AG10803 (cell line): Measurements from ENCODE around the gene DDX31.
A peak's percentile ranks its signal among the peaks of the same experiment; 100 is the strongest.

Experiments used
- DNase-seq: peaks from one replicate; pipeline ENCODE4 v3.0.0; 2010; ENCODE audit warnings: low read depth
- H3K4me3 ChIP-seq: 2 replicates; pipeline ENCODE4 v1.5.1; 2011; ENCODE audit warnings: mild to moderate bottlenecking, low read length, control low read depth
- TF ChIP-seq, protein P1 (sequence below): conservative IDR thresholded peaks from 2 replicates; pipeline ENCODE4 v1.5.1; 2011; ENCODE audit warnings: mild to moderate bottlenecking, low read length, control low read depth, inconsistent platforms

DDX31 gene

DNA sequence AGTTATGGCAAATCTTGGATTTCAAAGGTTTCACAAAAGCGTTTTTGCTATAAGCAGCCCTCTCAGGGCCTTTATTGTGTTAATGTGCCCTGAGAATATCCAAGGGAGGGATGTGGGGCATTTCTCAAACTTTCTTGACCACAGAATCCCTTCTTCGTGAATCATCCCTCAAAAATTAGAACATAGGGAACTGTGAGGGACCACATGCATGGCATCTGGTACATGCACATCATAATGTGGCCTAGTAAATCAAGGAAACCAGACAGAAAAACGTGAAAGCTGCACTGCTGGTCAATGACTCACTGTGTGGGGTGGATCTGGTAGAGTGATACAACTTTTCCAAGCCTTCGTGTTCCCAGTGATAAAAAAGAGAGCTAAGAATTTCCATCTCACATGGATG, 22.4 kb downstream of the DDX31 start:
- DNase-seq = peak; percentile 99
- H3K4me3 ChIP-seq = no peak overlapping the region
- TF ChIP-seq, protein P1, sequence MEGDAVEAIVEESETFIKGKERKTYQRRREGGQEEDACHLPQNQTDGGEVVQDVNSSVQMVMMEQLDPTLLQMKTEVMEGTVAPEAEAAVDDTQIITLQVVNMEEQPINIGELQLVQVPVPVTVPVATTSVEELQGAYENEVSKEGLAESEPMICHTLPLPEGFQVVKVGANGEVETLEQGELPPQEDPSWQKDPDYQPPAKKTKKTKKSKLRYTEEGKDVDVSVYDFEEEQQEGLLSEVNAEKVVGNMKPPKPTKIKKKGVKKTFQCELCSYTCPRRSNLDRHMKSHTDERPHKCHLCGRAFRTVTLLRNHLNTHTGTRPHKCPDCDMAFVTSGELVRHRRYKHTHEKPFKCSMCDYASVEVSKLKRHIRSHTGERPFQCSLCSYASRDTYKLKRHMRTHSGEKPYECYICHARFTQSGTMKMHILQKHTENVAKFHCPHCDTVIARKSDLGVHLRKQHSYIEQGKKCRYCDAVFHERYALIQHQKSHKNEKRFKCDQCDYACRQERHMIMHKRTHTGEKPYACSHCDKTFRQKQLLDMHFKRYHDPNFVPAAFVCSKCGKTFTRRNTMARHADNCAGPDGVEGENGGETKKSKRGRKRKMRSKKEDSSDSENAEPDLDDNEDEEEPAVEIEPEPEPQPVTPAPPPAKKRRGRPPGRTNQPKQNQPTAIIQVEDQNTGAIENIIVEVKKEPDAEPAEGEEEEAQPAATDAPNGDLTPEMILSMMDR = no peak

DNA sequence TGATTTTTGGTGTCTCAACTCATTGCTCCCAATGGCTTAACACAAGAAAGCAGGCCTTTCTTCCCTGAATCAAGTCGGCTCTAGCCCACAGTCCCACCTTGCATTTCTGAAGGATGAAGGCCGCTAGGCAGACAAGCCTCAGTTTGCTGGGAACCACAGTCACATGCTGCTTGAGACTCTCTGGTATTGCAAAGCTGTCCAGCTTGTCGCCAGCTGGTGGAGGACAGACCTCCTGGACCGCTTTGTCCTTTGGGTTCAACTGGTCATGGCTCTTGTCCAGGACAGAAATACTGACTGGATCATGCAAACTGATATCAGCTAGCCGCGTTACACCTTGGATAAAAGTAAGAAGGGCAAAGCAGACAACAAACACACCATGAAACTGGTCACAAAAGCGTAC, 23.1 kb downstream of the DDX31 start:
- TF ChIP-seq, protein P1 = no peak
- peak; percentile 65 for DNase-seq
- no peak overlapping the region for H3K4me3 ChIP-seq

DNA sequence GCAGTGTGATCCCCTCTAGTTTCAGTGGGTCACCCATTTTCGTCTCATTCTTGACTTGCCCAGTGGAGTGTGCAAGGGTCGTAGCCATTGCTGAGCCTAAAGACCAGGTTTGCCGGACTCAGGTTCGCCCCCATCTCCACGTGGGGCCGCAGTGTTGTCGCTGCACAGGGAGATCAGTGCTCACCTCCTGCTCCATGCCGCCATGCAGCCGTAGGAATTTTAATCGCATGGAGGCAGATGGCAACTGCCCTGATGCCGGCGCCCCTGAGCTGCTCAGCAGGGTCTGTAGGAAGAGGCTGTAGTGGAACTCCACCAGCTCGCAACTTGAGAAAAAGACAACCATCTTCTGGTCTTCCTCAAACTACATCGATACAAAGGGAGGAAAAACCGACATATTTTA, 24.1 kb downstream of the DDX31 start:
- no peak for DNase-seq
- H3K4me3 ChIP-seq = no peak overlapping the region
- TF ChIP-seq, protein P1 = no peak

DNA sequence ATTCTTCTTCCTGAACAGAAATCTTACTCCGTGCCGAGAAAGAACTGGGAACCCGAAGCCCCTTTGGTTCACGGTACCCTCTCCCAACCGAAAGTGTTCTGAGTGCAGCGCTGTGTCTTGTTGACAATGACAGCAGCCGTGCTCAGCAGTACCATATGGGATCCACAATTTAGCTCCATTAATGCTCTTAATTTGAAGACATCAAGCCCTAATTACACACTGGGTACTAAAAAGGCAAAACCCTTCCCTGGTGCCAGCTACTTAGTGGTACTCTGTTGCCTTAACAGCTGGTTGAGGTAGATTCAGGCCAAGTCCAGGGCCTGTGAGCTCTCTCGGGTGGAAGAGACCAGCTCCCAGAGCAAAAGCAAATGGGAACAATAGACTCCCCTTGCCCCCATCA, 24.5 kb downstream of the DDX31 start:
- no peak overlapping the region for H3K4me3 ChIP-seq
- no peak for DNase-seq
- TF ChIP-seq, protein P1 = no peak

DNA sequence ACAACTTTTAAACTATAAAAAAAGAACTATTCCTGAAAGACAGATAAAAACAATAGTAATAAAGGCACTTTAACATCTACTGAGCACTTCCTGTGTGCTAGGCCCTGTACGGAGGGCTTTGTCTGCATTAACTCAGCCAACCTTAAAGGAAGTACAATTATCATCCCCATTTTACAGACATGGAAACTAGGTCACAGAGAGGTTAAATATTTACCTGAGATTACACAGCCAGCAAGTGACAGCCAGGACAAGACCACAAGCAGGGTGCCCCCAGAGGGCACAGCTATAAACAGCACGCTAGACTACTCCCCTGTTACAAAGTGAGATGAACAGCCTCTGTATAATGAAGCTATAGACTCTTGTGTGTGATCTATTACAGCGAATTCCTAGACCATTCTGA, 25.5 kb downstream of the DDX31 start:
- TF ChIP-seq, protein P1 = peak; percentile 24
- DNase-seq = no peak
- H3K4me3 ChIP-seq = no peak overlapping the region

DNA sequence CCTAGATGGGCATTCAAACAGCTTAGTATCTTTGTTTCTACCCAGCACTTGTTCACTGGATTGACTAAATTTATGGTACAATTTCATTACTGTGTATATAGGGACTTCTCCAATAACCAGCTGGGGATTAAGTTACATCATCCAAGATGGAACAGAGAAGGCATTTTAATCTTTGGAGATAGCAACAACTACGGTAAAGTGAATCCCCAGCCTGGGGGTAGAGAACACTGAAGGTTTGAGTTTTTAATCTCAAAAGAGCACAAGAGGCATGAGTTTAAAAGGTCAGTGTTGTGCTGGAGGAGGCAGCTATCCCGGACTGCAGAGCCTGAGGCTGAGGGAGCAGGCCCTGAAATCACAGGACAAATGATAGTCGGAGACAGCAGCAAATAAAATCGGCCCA, 28.6 kb downstream of the DDX31 start:
- TF ChIP-seq, protein P1 = no peak
- no peak for DNase-seq
- no peak overlapping the region for H3K4me3 ChIP-seq

DNA sequence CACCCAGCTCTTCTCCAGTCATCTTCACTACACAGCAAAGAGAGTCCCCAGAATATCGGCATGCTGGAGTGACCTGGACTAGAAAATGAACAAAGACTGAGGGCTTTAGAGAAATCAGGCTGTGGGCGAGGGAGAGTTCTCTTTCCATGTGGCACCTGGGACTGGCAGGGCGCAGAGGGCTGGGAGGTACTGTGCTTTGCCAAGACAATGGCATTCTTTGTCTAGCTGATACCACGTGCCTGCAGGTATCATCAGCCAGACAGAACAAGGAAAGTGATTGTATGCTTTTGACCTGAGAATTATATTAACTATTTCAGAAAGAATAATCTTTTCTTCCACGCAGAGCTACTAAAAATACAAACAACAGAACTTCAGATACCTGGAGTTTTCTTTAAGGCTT, 30.5 kb downstream of the DDX31 start:
- no peak for DNase-seq
- TF ChIP-seq, protein P1 = no peak

More for the DNA sequence above, 30.5 kb downstream of the DDX31 start:
- H3K4me3 ChIP-seq = no peak overlapping the region
